ENCODE results near the gene IL15. TPM values are rescaled to one million over a fixed set of nuclear protein-coding genes. Genes with fewer than 3 reads are reported as not detected.

IL15 gene
- total RNA-seq, 4 donors from 2014 or later, result 0.91 to 5.9 (median 2.6) TPM

DNA sequence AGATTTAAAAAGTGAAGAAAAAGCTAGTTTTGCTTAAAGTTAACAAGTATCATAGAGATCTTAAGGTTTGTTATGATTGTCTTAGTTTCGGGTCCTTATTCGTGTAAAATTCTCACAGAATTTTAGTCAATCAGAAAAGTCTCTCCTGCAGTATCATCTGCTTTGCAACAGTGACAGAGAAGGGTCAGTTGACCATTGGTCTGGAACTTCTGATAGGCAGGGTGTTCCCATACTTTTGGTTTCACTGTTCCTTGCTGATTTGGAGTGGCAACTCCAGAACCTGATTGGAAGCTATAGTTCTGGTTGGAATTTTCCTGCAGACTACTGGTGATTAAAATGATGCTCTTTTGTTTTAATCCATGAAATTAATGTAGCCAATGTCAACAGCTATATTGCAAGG is 1.8 kb downstream of the IL15 start:
- Histone ChIP-seq H3K27ac (peak overlapping the region in 2 of 4 donors; percentile 94 to 96), H3K4me3 (peak overlapping the region in 3 of 4 donors; percentile 75 to 94 (median 90)), H3K27me3 (no peaks in the 10 kb centered on the region), H3K4me1 (peaks cover 5 to 60% (median 20%) of the 10 kb centered on the region in 3 donors), H3K9me3 (no peaks in the 10 kb centered on the region), H3K36me3 (no peaks in the 10 kb centered on the region)
- intact Hi-C loops (cut with DNase I), result no loop called here
- DNase-seq, result no peak
- 76 to 84% methylated on average over 2 of the region's 2 CpGs for WGBS, 2 donors
- TF ChIP-seq POLR2A (IDR thresholded peaks at IDR 0.05), result no peak
- TF ChIP-seq, protein P1, sequence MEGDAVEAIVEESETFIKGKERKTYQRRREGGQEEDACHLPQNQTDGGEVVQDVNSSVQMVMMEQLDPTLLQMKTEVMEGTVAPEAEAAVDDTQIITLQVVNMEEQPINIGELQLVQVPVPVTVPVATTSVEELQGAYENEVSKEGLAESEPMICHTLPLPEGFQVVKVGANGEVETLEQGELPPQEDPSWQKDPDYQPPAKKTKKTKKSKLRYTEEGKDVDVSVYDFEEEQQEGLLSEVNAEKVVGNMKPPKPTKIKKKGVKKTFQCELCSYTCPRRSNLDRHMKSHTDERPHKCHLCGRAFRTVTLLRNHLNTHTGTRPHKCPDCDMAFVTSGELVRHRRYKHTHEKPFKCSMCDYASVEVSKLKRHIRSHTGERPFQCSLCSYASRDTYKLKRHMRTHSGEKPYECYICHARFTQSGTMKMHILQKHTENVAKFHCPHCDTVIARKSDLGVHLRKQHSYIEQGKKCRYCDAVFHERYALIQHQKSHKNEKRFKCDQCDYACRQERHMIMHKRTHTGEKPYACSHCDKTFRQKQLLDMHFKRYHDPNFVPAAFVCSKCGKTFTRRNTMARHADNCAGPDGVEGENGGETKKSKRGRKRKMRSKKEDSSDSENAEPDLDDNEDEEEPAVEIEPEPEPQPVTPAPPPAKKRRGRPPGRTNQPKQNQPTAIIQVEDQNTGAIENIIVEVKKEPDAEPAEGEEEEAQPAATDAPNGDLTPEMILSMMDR (IDR thresholded peaks at IDR 0.05), result no peak

- H3K27ac ChIP-seq, result no peak overlapping the region
- DNase-seq, result no peak
Measured at GRCh38 chr4:141640696-141641095, 4.3 kb downstream of the IL15 start.

DNA sequence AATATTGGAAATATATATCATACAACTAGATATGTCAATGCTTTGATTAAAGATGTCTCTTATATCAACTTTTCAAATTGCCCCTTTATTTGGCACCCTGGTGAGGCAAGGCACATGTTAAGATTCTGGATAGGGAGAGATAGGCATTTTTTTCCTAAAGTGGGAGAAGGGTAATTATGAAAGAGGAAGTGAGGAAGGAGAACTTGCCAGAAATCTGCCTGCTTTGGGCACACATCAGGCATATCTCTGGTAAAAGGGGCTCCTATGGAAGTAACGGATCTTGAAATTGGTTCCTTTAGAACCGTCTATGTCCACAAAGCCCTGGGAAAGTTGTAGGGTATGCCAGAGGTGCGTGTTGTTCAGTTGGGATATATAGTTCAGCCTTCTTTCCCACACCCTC is 5.7 kb downstream of the IL15 start:
- Histone ChIP-seq H3K27ac (peak overlapping the region in 1 of 4 donors; percentile 75), H3K4me3 (no peak overlapping the region), H3K4me1 (peaks cover 13 to 70% (median 31%) of the 10 kb centered on the region in 3 donors), H3K27me3 (no peaks in the 10 kb centered on the region), H3K9me3 (no peaks in the 10 kb centered on the region), H3K36me3 (no peaks in the 10 kb centered on the region)
- TF ChIP-seq POLR2A (IDR thresholded peaks at IDR 0.05), result no peak
- TF ChIP-seq, protein P1 (IDR thresholded peaks at IDR 0.05), result no peak
- DNase-seq, result no peak
- 70 to 81% methylated on average over 3 of the region's 3 CpGs for WGBS, 2 donors
- intact Hi-C loops (cut with DNase I), result no loop called here

More at GRCh38 chr4:141640696-141641095, 4.3 kb downstream of the IL15 start:
- 81 to 84% methylated on average over 3 of the region's 3 CpGs for WGBS, 2 donors
- Histone ChIP-seq H3K27me3 (no peaks in the 10 kb centered on the region), H3K4me3 (no peak overlapping the region), H3K9me3 (no peaks in the 10 kb centered on the region), H3K4me1 (peaks cover 13 to 68% (median 28%) of the 10 kb centered on the region in 3 donors), H3K36me3 (no peaks in the 10 kb centered on the region)
- intact Hi-C loops (cut with DNase I), result no loop called here
- TF ChIP-seq POLR2A (IDR thresholded peaks at IDR 0.05), result no peak
- TF ChIP-seq, protein P1 (IDR thresholded peaks at IDR 0.05), result no peak

DNA sequence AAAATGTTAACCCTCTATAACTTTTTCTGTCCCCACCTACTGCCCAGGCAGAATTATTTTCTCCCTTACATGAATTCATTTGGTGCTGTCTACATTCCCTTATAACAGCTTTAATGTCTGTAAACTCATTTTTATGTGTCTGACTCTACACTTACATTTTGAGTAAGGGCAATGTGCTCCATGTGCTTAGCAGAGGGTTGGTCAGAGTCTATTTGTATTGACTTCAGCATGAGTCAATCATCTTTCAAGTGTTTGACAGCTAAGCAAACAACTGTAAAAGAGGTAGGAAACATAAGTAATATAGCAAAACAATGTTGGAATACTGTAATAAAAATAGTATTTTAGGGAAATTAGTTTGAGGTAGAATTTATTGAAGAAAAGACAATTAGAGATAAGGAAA is 6.3 kb downstream of the IL15 start:
- Histone ChIP-seq H3K4me3 (no peak overlapping the region), H3K27me3 (no peaks in the 10 kb centered on the region), H3K4me1 (peaks cover 13 to 70% (median 38%) of the 10 kb centered on the region in 3 donors), H3K9me3 (no peaks in the 10 kb centered on the region), H3K27ac (peak overlapping the region in 3 of 4 donors; percentile 66 to 76 (median 75)), H3K36me3 (no peaks in the 10 kb centered on the region)
- TF ChIP-seq POLR2A (IDR thresholded peaks at IDR 0.05), result no peak
- TF ChIP-seq, protein P1 (IDR thresholded peaks at IDR 0.05), result no peak
- intact Hi-C loops (cut with DNase I), result no loop called here
- no peak for DNase-seq

DNA sequence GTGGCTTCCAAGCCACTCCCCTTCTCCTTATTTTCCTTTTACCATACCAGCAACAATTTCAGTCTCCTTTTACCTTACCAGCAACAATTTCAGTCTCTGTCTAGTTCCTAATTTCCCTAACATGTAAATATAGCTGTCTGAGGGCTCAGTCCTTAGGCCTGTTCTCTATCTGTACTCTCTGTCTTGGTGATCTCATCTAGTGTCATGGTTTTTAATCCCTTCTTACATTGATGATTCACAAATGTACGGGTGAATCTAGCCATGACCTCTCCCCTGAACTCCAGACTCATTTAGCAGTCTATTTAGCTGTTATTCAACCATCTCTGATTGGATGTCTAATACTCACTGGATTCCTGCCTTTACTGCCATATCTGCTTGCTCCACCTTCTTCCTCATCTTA is 7.2 kb downstream of the IL15 start:
- no peaks in the 10 kb centered on the region for H3K36me3 ChIP-seq
- no peak overlapping the region for H3K4me3 ChIP-seq
- no peak for DNase-seq
- peak overlapping the region; percentile 43 to 76 (median 70) for H3K27ac ChIP-seq
- TF ChIP-seq, protein P1 (IDR thresholded peaks at IDR 0.05), result no peak
- no peak for TF ChIP-seq POLR2A (IDR thresholded peaks at IDR 0.05)
- WGBS, 2 donors, result 0 to 19% methylated on average over 1 of the region's 1 CpG
- H3K27me3 ChIP-seq, result no peaks in the 10 kb centered on the region
- H3K9me3 ChIP-seq, result no peaks in the 10 kb centered on the region
- H3K4me1 ChIP-seq, result peaks cover 13 to 67% (median 42%) of the 10 kb centered on the region in 3 donors
- intact Hi-C loops (cut with DNase I), result no loop called here

Data from esophagus squamous epithelium (tissue), 5 donors.